Lower leg skin (tissue), 3 donors: ENCODE measurements around the gene SPAG4.

Source experiments
- POLR2A ChIP-seq, 2 donors: fragments of 450-650 bp; IDR thresholded peaks; one replicate each; pipeline ENCODE4 v1.6.1; 2016 to 2017; ENCODE audit warnings: antibody characterized with exemption in 2 of 2, mild to moderate bottlenecking in 1 of 2, moderate library complexity in 1 of 2
- TF ChIP-seq, protein P1 (sequence below), 3 donors: fragments of 450-650 bp; IDR thresholded peaks; one replicate each; pipeline ENCODE4 v1.5.1; 2016; ENCODE audit warnings: antibody characterized with exemption in 3 of 3, mild to moderate bottlenecking in 3 of 3, moderate library complexity in 2 of 3

DNA sequence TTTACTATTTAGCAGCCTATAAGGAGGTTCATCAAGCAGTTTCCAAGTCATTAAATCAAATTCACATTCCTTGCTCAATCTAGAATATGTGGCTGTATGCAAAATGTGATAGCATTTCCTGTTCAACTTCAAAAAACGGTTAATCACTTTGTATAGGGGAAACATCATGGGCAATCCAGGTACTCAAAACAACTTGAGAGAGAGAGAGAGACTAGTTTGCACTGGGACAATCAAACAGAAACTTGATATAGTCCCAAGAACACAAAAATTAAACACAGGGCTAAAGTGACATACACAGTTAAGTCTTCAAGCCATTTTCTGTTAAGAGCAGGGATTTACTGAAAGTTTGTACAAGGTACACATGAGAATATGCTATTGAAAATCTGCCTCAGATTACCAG, 41.6 kb downstream of the SPAG4 start:
- TF ChIP-seq, protein P1, sequence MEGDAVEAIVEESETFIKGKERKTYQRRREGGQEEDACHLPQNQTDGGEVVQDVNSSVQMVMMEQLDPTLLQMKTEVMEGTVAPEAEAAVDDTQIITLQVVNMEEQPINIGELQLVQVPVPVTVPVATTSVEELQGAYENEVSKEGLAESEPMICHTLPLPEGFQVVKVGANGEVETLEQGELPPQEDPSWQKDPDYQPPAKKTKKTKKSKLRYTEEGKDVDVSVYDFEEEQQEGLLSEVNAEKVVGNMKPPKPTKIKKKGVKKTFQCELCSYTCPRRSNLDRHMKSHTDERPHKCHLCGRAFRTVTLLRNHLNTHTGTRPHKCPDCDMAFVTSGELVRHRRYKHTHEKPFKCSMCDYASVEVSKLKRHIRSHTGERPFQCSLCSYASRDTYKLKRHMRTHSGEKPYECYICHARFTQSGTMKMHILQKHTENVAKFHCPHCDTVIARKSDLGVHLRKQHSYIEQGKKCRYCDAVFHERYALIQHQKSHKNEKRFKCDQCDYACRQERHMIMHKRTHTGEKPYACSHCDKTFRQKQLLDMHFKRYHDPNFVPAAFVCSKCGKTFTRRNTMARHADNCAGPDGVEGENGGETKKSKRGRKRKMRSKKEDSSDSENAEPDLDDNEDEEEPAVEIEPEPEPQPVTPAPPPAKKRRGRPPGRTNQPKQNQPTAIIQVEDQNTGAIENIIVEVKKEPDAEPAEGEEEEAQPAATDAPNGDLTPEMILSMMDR (IDR thresholded peaks at IDR 0.05) = no peak
- TF ChIP-seq POLR2A (IDR thresholded peaks at IDR 0.05) = no peak
